Measurements from ENCODE around the gene SPAG5.

- TF ChIP-seq CTCF (IDR thresholded peaks at IDR 0.05; ENCODE audit: low read length), result no peak
- TF ChIP-seq EZH2 (IDR thresholded peaks at IDR 0.05; ENCODE audit: borderline replicate concordance, low read length), result no peak
Observed at GRCh38 chr17:28585851-28586250, 13.0 kb downstream of the SPAG5 start.
